Bronchial epithelial cell (primary cell): ENCODE data around the gene UBAC2. TPM values are rescaled to one million over a fixed set of nuclear protein-coding genes. Genes with fewer than 3 reads are reported as not detected.
"Not testable (repeated sequence)": the region's sequence is repeated elsewhere in the genome, so short reads cannot be mapped to it uniquely, and the experiment has no call there.

Experiments
- DNase-seq: peaks from one replicate; pipeline ENCODE4 v3.0.0-alpha.2; 2010; ENCODE audit warnings: low read depth
- FAIRE-seq: peaks from 2 replicates; lab custom pipeline; 2011; peaks lifted over from hg19 to GRCh38; lab: Jason Lieb, UNC
- H3K27me3 ChIP-seq: 2 replicates; pipeline ENCODE4 v1.5.1; 2011; ENCODE audit warnings: low read length; ENCODE audit not compliant: control insufficient read depth, insufficient read depth
- H3K36me3 ChIP-seq: 2 replicates; pipeline ENCODE4 v1.5.1; 2011; ENCODE audit warnings: low read length; ENCODE audit not compliant: control insufficient read depth, insufficient read depth
- H3K4me3 ChIP-seq: 2 replicates; pipeline ENCODE4 v1.5.1; 2011; ENCODE audit warnings: mild to moderate bottlenecking, low read depth, low read length, control low read depth
- CTCF ChIP-seq: IDR thresholded peaks from 2 replicates; pipeline ENCODE4 v1.5.1; 2011; ENCODE audit warnings: mild to moderate bottlenecking, moderate library complexity, low read length, control low read depth, inconsistent platforms; ENCODE audit not compliant: insufficient read depth, severe bottlenecking
- total RNA-seq: library from RNA; depleted of rRNA; stranded (reverse); fragments of >200 nt; gene quantifications from 2 replicates; pipeline ENCODE4 v1.2.1, GENCODE V29; 2014

Gene UBAC2
- total RNA-seq, 1 donor from 2014 or later: 40.0 TPM

DNA sequence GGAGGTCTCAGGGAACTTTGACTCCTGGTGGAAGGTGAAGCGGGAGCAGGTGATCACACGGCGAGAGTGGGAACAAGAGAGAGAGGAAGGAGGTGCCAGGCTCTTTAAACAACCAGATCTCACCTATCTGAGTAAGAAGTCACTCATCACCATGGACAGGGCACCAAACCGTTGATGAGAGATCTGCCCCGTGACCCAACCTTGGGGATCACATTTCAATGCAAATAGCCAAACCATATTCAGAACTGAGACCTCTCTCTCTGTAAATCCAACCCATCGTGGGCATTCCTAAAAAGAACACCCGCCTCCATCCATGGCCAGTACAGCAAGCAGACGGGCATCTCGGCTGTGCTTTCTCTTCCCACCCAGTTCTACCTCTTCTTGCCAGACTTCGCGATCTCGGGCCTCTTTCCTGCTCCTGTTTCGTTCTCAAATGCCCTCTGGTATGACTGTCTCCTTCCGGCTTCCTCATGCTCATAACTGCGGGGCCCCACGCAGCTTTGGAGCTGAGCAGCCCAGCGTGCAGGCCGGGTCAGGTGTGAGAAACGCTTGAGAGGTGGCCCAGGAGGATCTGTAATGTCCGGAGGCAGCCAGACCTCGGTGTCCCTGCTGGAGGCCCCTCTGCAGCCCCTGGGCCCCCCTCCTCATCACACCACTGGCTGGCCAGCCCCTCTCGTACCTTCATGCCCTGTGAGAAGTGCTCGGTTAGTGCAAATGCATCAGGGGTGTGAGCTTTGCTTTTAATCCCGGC is 203.5 kb downstream of the UBAC2 start:
- peaks cover 1% of the 10 kb centered on the region for H3K27me3 ChIP-seq
- H3K36me3 ChIP-seq: no peaks in the 10 kb centered on the region
- no peak for TF ChIP-seq CTCF
- H3K4me3 ChIP-seq: no peak overlapping the region
- peak; percentile 66 for FAIRE-seq
- peak; percentile 21 for DNase-seq

- Histone ChIP-seq H3K4me3 (no peak overlapping the region), H3K36me3 (no peaks in the 10 kb centered on the region), H3K27me3 (peaks cover 1% of the 10 kb centered on the region)
- no peak for FAIRE-seq
- no peak for TF ChIP-seq CTCF
- no peak for DNase-seq
Measured at GRCh38 chr13:99405966-99406365, 205.3 kb downstream of the UBAC2 start.

DNA sequence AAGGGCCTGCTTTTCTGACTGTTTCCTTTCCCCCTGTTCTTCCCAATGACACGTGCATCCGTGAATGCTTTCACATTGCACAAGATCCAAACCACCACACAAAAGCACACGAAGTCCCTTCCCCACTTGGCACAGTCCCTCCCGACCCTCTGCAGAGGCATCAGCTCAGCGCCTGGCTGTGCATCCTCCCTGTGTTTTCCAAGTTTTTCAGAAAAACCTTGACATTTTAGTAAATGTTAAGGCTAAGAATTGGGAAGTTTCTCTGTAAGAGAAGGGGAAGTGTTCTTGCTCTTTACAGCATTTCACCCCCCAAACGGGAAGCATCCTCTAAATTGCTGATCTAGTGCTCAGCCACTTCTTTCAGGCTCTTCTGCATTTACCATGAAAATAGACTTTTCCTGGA is 206.1 kb downstream of the UBAC2 start:
- DNase-seq: no peak
- no peak for TF ChIP-seq CTCF
- Histone ChIP-seq H3K27me3 (peaks cover 1% of the 10 kb centered on the region), H3K36me3 (no peaks in the 10 kb centered on the region), H3K4me3 (no peak overlapping the region)
- FAIRE-seq: no peak

GRCh38 chr13:99407906-99408702 is 207.4 kb downstream of the UBAC2 start:
- TF ChIP-seq CTCF: no peak
- Histone ChIP-seq H3K4me3 (no peak overlapping the region), H3K27me3 (peaks cover 1% of the 10 kb centered on the region), H3K36me3 (no peaks in the 10 kb centered on the region)
- DNase-seq (no peak), FAIRE-seq (no peak)

- no peak overlapping the region for H3K4me3 ChIP-seq
- H3K27me3 ChIP-seq: peaks cover 1% of the 10 kb centered on the region
- DNase-seq (no peak), FAIRE-seq (no peak)
- H3K36me3 ChIP-seq: no peaks in the 10 kb centered on the region
- no peak for TF ChIP-seq CTCF
Measured at GRCh38 chr13:99408703-99409000, 208.0 kb downstream of the UBAC2 start.

DNA sequence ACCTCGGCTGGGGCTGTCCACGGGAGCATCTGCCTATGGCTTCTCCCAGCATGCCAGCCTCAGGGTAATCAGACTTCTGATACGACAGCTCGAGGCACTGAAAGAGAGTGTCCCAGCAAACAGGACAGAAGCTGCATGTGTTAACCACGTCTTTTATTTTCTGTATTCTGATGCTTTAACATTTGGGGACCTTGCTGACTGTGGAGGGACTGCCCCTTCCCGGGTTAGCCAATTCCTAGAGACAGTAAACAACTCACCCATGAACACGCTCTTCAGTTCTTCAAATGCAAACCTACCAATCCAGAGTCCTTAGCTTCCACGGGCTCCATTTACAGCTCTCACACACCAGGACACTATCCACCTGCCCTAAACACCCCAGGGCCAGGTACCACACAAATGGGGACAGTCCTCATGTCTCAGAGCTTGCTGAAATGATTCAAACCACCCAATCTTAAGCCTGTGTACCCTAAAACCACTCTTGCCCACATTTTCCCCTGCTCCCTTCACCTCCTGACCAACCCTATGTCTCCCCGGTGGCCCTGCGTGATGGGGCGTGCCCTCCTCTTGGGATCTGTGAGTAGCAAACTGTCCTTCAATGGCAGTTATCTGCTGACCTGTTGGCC is 208.9 kb downstream of the UBAC2 start:
- FAIRE-seq, H3K4me3 ChIP-seq, H3K36me3 ChIP-seq, H3K27me3 ChIP-seq, DNase-seq: not testable (repeated sequence)

DNA sequence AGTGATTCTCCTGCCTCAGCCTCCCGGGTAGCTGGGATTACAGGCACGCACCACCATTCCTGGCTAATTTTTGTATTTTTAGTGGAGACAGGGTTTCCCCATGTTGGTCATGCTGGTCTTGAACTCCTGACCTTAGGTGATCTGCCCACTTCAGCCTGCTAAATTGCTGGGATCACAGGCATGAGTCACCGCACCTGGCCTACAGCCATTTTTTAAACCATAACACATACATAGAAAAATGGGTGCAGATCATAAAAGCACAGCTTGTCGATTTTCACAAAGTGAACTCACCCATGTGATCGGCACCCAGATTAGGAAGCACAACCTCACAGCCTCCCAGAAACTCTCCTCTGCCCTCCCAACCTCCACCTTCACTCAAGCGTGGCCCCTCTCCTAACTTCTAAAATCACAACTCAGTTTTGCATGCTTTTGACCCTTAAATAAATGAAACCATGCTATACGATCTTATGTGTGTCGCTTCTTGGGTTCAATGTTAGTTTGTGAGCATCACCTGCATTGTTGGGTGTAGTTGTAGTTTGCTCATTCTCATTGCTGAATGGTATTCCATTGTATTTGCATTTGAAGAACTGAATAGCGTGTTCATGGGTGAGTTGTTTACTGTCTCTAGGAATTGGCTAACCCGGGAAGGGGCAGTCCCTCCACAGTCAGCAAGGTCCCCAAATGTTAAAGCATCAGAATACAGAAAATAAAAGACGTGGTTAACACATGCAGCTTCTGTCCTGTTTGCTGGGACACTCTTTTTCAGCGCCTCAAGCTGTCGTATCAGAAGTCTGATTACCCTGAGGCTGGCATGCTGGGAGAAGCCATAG is 210.2 kb downstream of the UBAC2 start:
- not testable (repeated sequence) for FAIRE-seq

More for the DNA sequence above, 210.2 kb downstream of the UBAC2 start:
- H3K27me3 ChIP-seq, DNase-seq, H3K36me3 ChIP-seq, H3K4me3 ChIP-seq: not testable (repeated sequence)
